Mucosa of descending colon (tissue), 3 donors: ENCODE measurements around the gene NHERF1. TPM values are rescaled to one million over a fixed set of nuclear protein-coding genes. Genes with fewer than 3 reads are reported as not detected.

Experiments used
- ATAC-seq: fragments of 200-7000 bp; cut with Tn5 transposase; one replicate; pipeline ENCODE4 v1.9.1; 2020; ENCODE audit warnings: mild to moderate bottlenecking, moderate library complexity
- DNase-seq, 3 donors: peaks; one replicate each; pipeline ENCODE4 v3.0.0-alpha.2; 2020
- H3K36me3 ChIP-seq: fragments of 200-600 bp; one replicate; pipeline ENCODE4 v1.8.0; 2021; ENCODE audit warnings: low read depth, mild to moderate bottlenecking
- H3K4me1 ChIP-seq: fragments of 200-600 bp; one replicate; pipeline ENCODE4 v1.8.0; 2021; ENCODE audit warnings: low read depth, mild to moderate bottlenecking
- H3K4me3 ChIP-seq: fragments of 200-600 bp; one replicate; pipeline ENCODE4 v1.8.0; 2021; ENCODE audit warnings: mild to moderate bottlenecking
- H3K9me3 ChIP-seq: fragments of 200-600 bp; one replicate; pipeline ENCODE4 v1.8.0; 2021; ENCODE audit warnings: mild to moderate bottlenecking
- CTCF ChIP-seq: fragments of 200-600 bp; IDR thresholded peaks from one replicate; pipeline ENCODE4 v1.8.0; 2022; ENCODE audit warnings: antibody characterized with exemption, mild to moderate bottlenecking
- intact Hi-C, 2 donors: fragments of 100-400 bp; cut with DNase I in 1 of 2; cut with micrococcal nuclease in 1 of 2; formaldehyde crosslinking; loops; one replicate each; pipeline versions ENCODE4 v1.11.0 to v1.11.1; 2022; cut with DNase I, micrococcal nuclease
- total RNA-seq, 3 donors: library from RNA; stranded (reverse); fragmentation: NEBNext Ultra II Directional in 2 of 3; extraction: Animal tissue kit (Norgen Biotek cat#: 25700) in 2 of 3; gene quantifications; one replicate each; pipeline versions ENCODE4 v1.2.1 to v1.2.4, GENCODE V29; 2021 to 2023
- donor health status: DM: no; HTN: no; CAD: no; lungs with moderate emphysema.
- donor health status: DM: no; HTN: no; CAD: no.
- donor health status: DM: no; HTN: yes; CAD: no.

Gene NHERF1
- total RNA-seq, 3 donors from 2014 or later, result 109 to 281 (median 164) TPM

- TF ChIP-seq CTCF, result no peak
- DNase-seq, result no peak
- Histone ChIP-seq H3K4me1 (no peaks in the 10 kb centered on the region), H3K9me3 (no peaks in the 10 kb centered on the region), H3K4me3 (no peak overlapping the region), H3K36me3 (no peaks in the 10 kb centered on the region)
- intact Hi-C loops, result no loop called here
- ATAC-seq, result no peak
These were observed 37.2 kb upstream of the NHERF1 start for GRCh38 chr17:74711058-74711824.

- no peak for ATAC-seq
- intact Hi-C loops, result no loop called here
These were observed 36.1 kb upstream of the NHERF1 start for GRCh38 chr17:74712301-74712700.

GRCh38 chr17:74712756-74713155, 35.7 kb upstream of the NHERF1 start, which contains the start of gene CD300LF:
Gene CD300LF (minus strand): TSS chr17:74712923. CDS start chr17:74712866, 57 bp downstream.
- Histone ChIP-seq H3K4me1 (no peaks in the 10 kb centered on the region), H3K4me3 (no peak within 1 kb of the TSS), H3K9me3 (no peaks in the 10 kb centered on the region), H3K36me3 (no peaks in the 10 kb centered on the region)
- DNase-seq (peak in 1 of 3 donors; percentile 16), ATAC-seq (peak; percentile 59)
- no peak for TF ChIP-seq CTCF
- intact Hi-C loops, result no loop called here

More at GRCh38 chr17:74712301-74712700, 36.1 kb upstream of the NHERF1 start:
- H3K4me3 ChIP-seq, result no peak overlapping the region
- no peaks in the 10 kb centered on the region for H3K4me1 ChIP-seq
- no peak for TF ChIP-seq CTCF
- H3K36me3 ChIP-seq, result no peaks in the 10 kb centered on the region
- no peaks in the 10 kb centered on the region for H3K9me3 ChIP-seq
- no peak for DNase-seq

- no peaks in the 10 kb centered on the region for H3K36me3 ChIP-seq
- H3K4me3 ChIP-seq, result no peak overlapping the region
- no peaks in the 10 kb centered on the region for H3K9me3 ChIP-seq
- no peak for TF ChIP-seq CTCF
- ATAC-seq (no peak), DNase-seq (no peak)
- no peaks in the 10 kb centered on the region for H3K4me1 ChIP-seq
- intact Hi-C loops, result no loop called here
These were observed 35.2 kb upstream of the NHERF1 start for GRCh38 chr17:74713171-74713755.

- Histone ChIP-seq H3K4me3 (no peak overlapping the region), H3K36me3 (no peaks in the 10 kb centered on the region), H3K4me1 (no peaks in the 10 kb centered on the region), H3K9me3 (no peaks in the 10 kb centered on the region)
- ATAC-seq, result peak; percentile 80
- no peak for TF ChIP-seq CTCF
- intact Hi-C loops, result no loop called here
- DNase-seq, result no peak
These were observed 33.3 kb upstream of the NHERF1 start for GRCh38 chr17:74715144-74715543.
